ENCODE results near the gene SPEG.

SPEG gene

GRCh38 chr2:219439506-219439905 is 4.9 kb downstream of the SPEG start:
- H3K9ac ChIP-seq (ENCODE audit: low read length) = no peak overlapping the region
- H3K4me3 ChIP-seq (ENCODE audit: low read length) = no peak overlapping the region
- no peaks in the 10 kb centered on the region for H3K36me3 ChIP-seq (ENCODE audit: control insufficient read depth, insufficient read depth, low read length, severe bottlenecking)
- H3K4me1 ChIP-seq (ENCODE audit: control insufficient read depth, insufficient read depth, low read length) = peaks cover 8% of the 10 kb centered on the region
- DNase-seq (ENCODE audit: low read depth) = no peak
- H3K27me3 ChIP-seq (replicated peaks; ENCODE audit: control insufficient read depth, insufficient read depth, low read length) = peaks cover 6% of the 10 kb centered on the region
- H3K9me3 ChIP-seq (ENCODE audit: control insufficient read depth, low read length) = no peaks in the 10 kb centered on the region

DNA sequence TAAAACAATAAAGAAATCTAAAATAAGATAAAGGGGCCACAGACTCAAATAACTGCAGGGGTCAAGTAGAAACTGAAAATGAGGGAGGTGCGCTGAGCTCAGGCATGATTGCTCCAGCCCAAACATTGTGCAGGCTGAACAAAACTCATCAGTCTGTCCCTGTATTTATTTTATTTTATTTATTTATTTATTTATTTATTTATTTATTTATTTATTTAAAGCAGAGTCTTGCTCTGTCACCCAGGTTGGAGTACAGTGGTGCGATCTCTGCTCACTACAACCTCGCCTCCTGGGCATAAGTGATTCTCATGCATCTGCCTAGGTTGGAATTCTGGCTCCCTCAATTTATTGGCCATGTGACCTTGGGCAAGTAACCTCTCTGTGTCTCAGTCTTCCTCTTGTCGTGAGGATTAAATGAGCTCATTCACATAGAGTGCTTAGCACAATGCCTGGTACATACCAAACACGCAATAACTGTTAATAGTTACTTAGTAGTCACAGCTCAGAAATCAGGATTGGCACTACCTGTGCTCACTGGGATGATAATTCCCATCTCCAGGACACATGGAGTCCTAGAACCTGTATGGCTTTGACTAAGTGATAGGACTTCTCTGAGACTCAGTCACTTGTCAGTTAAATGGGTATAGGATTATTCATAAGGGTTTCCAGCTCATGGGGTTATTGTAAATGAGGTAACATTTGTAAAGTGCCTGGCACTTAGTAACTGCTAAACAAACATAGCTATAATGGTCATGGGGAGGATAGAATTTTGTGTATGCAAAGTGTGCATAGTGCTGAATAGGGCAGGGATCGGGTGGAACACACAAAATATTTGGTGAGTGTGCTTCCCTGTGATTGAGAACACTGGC is 6.0 kb downstream of the SPEG start:
- peaks cover 2% of the 10 kb centered on the region for H3K27me3 ChIP-seq (replicated peaks; ENCODE audit: control insufficient read depth, insufficient read depth, low read length)
- no peak overlapping the region for H3K4me3 ChIP-seq (ENCODE audit: low read length)

GRCh38 chr2:219441451-219442255 is 7.0 kb downstream of the SPEG start:
- Histone ChIP-seq H3K9ac (ENCODE audit: low read length) (peak overlapping the region; percentile 82), H3K27me3 (replicated peaks; ENCODE audit: control insufficient read depth, insufficient read depth, low read length) (no peaks in the 10 kb centered on the region), H3K4me1 (ENCODE audit: control insufficient read depth, insufficient read depth, low read length) (peaks cover 17% of the 10 kb centered on the region), H3K36me3 (ENCODE audit: control insufficient read depth, insufficient read depth, low read length, severe bottlenecking) (no peaks in the 10 kb centered on the region), H3K4me3 (ENCODE audit: low read length) (peak overlapping the region; percentile 78), H3K9me3 (ENCODE audit: control insufficient read depth, low read length) (no peaks in the 10 kb centered on the region)
- peak; percentile 83 for DNase-seq (ENCODE audit: low read depth)

More for the DNA sequence above, 6.0 kb downstream of the SPEG start:
- H3K9me3 ChIP-seq (ENCODE audit: control insufficient read depth, low read length) = no peaks in the 10 kb centered on the region
- H3K9ac ChIP-seq (ENCODE audit: low read length) = no peak overlapping the region
- DNase-seq (ENCODE audit: low read depth) = peak; percentile 32
- H3K36me3 ChIP-seq (ENCODE audit: control insufficient read depth, insufficient read depth, low read length, severe bottlenecking) = no peaks in the 10 kb centered on the region
- H3K4me1 ChIP-seq (ENCODE audit: control insufficient read depth, insufficient read depth, low read length) = peaks cover 11% of the 10 kb centered on the region

DNA sequence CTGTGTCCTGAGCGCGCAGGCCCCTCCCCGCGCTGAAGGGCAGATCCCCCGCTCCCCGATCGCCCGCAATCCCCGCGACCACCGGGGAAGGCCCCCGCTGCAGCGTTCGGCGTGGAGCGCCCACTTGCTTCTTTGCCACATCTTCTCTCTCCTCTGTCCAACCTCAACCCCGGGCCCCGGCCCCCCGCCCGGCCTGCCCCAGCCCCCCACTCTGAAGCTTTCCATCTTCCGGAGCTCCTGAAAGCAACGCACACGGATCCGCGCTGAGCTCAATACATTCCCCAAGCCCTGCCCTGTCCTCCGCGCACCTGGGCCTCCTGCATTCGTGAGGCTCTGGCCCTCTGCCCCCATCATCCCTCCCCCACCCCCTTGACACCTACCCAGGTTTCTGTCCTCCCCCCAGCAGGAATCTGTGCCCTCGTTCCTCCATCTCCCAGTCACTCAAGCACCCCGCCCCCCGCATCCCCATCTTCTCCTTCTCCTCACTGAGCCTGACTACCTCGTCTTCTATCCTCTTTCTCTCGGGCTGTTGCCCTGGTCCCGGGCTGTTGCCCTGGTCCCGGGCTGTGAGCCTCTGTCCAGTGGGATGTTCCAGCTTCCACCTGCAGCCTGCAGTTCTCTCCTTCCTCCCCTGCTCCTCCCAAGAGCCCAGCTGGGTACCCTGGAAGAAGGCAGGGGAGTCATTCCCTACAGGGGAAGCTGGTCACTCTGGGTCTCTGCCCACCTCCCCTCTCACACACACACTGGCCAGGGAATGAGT is 7.8 kb downstream of the SPEG start:
- H3K9me3 ChIP-seq (ENCODE audit: control insufficient read depth, low read length) = no peaks in the 10 kb centered on the region
- peak overlapping the region; percentile 72 for H3K4me3 ChIP-seq (ENCODE audit: low read length)
- DNase-seq (ENCODE audit: low read depth) = peak; percentile 46
- H3K36me3 ChIP-seq (ENCODE audit: control insufficient read depth, insufficient read depth, low read length, severe bottlenecking) = no peaks in the 10 kb centered on the region
- H3K4me1 ChIP-seq (ENCODE audit: control insufficient read depth, insufficient read depth, low read length) = peaks cover 17% of the 10 kb centered on the region
- no peaks in the 10 kb centered on the region for H3K27me3 ChIP-seq (replicated peaks; ENCODE audit: control insufficient read depth, insufficient read depth, low read length)
- peak overlapping the region; percentile 70 for H3K9ac ChIP-seq (ENCODE audit: low read length)

- Histone ChIP-seq H3K4me3 (ENCODE audit: low read length) (peak overlapping the region; percentile 72), H3K36me3 (ENCODE audit: control insufficient read depth, insufficient read depth, low read length, severe bottlenecking) (no peaks in the 10 kb centered on the region), H3K9me3 (ENCODE audit: control insufficient read depth, low read length) (no peaks in the 10 kb centered on the region), H3K4me1 (ENCODE audit: control insufficient read depth, insufficient read depth, low read length) (peaks cover 17% of the 10 kb centered on the region), H3K27me3 (replicated peaks; ENCODE audit: control insufficient read depth, insufficient read depth, low read length) (no peaks in the 10 kb centered on the region), H3K9ac (ENCODE audit: low read length) (no peak overlapping the region)
- no peak for DNase-seq (ENCODE audit: low read depth)
These were observed 8.5 kb downstream of the SPEG start for GRCh38 chr2:219443016-219443696.

GRCh38 chr2:219443697-219444023 is 9.0 kb downstream of the SPEG start:
- H3K9me3 ChIP-seq (ENCODE audit: control insufficient read depth, low read length) = no peaks in the 10 kb centered on the region
- peaks cover 17% of the 10 kb centered on the region for H3K4me1 ChIP-seq (ENCODE audit: control insufficient read depth, insufficient read depth, low read length)
- H3K9ac ChIP-seq (ENCODE audit: low read length) = no peak overlapping the region
- no peak for DNase-seq (ENCODE audit: low read depth)
- no peaks in the 10 kb centered on the region for H3K36me3 ChIP-seq (ENCODE audit: control insufficient read depth, insufficient read depth, low read length, severe bottlenecking)
- no peak overlapping the region for H3K4me3 ChIP-seq (ENCODE audit: low read length)
- no peaks in the 10 kb centered on the region for H3K27me3 ChIP-seq (replicated peaks; ENCODE audit: control insufficient read depth, insufficient read depth, low read length)

DNA sequence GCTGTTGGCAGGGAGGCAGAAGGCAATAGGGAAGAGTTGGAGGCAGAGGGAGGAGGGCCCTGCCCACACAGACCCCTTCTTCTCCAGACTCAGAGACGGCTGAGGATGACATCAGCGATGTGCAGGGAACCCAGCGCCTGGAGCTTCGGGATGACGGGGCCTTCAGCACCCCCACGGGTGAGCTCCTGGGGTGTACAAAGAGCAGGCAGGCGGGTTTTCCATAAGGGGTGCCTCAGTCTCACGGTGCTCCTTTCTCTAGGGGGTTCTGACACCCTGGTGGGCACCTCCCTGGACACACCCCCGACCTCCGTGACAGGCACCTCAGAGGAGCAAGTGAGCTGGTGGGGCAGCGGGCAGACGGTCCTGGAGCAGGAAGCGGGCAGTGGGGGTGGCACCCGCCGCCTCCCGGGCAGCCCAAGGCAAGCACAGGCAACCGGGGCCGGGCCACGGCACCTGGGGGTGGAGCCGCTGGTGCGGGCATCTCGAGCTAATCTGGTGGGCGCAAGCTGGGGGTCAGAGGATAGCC is 10.0 kb downstream of the SPEG start:
- Histone ChIP-seq H3K27me3 (replicated peaks; ENCODE audit: control insufficient read depth, insufficient read depth, low read length) (no peaks in the 10 kb centered on the region), H3K9me3 (ENCODE audit: control insufficient read depth, low read length) (no peaks in the 10 kb centered on the region), H3K36me3 (ENCODE audit: control insufficient read depth, insufficient read depth, low read length, severe bottlenecking) (no peaks in the 10 kb centered on the region), H3K4me3 (ENCODE audit: low read length) (no peak overlapping the region), H3K4me1 (ENCODE audit: control insufficient read depth, insufficient read depth, low read length) (peaks cover 17% of the 10 kb centered on the region), H3K9ac (ENCODE audit: low read length) (no peak overlapping the region)
- DNase-seq (ENCODE audit: low read depth) = no peak

DNA sequence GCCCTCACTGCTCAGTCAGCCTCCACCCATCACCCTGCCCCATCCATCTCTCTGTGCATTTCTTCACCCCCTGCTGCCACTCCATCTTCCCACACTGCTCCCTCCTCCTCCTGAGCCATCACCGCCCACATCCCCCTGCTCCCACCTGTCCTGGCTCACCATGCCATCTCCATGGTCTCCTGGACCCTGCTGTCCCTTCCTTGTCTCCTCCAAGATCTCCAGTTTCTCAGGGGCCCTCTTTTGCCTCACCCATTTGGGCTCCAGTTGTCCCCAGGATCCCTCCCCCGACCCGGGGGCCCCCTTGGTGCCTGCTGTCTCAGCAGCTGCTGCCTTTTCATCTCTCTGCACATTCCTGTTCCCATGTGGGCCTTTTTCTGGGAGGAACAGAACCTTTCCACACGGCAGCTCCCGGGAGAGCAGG is 10.6 kb downstream of the SPEG start:
- H3K4me1 ChIP-seq (ENCODE audit: control insufficient read depth, insufficient read depth, low read length) = peaks cover 17% of the 10 kb centered on the region

GRCh38 chr2:219446101-219446504 is 11.5 kb downstream of the SPEG start:
- peaks cover 14% of the 10 kb centered on the region for H3K4me1 ChIP-seq (ENCODE audit: control insufficient read depth, insufficient read depth, low read length)
- peak; percentile 70 for DNase-seq (ENCODE audit: low read depth)
- H3K9ac ChIP-seq (ENCODE audit: low read length) = peak overlapping the region; percentile 21
- no peak overlapping the region for H3K4me3 ChIP-seq (ENCODE audit: low read length)
- H3K36me3 ChIP-seq (ENCODE audit: control insufficient read depth, insufficient read depth, low read length, severe bottlenecking) = no peaks in the 10 kb centered on the region
- H3K9me3 ChIP-seq (ENCODE audit: control insufficient read depth, low read length) = no peaks in the 10 kb centered on the region
- no peaks in the 10 kb centered on the region for H3K27me3 ChIP-seq (replicated peaks; ENCODE audit: control insufficient read depth, insufficient read depth, low read length)

More for the DNA sequence above, 10.6 kb downstream of the SPEG start:
- no peaks in the 10 kb centered on the region for H3K36me3 ChIP-seq (ENCODE audit: control insufficient read depth, insufficient read depth, low read length, severe bottlenecking)
- H3K27me3 ChIP-seq (replicated peaks; ENCODE audit: control insufficient read depth, insufficient read depth, low read length) = no peaks in the 10 kb centered on the region
- no peak overlapping the region for H3K4me3 ChIP-seq (ENCODE audit: low read length)
- peak overlapping the region; percentile 19 for H3K9ac ChIP-seq (ENCODE audit: low read length)
- DNase-seq (ENCODE audit: low read depth) = no peak
- H3K9me3 ChIP-seq (ENCODE audit: control insufficient read depth, low read length) = no peaks in the 10 kb centered on the region

DNA sequence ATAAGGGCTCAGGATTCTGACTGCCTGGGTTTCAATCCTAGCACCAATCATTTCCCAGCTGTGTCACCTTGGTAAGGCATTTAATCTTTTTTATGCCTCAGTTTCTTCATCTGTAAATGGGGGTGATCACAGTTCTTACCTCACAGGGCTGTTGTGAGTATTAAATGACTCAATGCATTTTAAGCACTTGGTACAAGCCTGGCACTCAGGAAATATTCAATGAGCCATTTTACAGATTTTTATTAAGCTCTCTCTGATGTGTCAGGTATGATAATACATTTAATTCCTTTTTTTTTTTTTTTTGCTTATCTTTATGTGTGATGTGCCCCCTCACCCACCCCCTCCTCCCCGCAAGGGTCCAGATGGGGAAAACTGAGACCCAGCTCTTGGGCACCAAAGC is 12.0 kb downstream of the SPEG start:
- no peaks in the 10 kb centered on the region for H3K9me3 ChIP-seq (ENCODE audit: control insufficient read depth, low read length)
- DNase-seq (ENCODE audit: low read depth) = no peak
- H3K4me3 ChIP-seq (ENCODE audit: low read length) = no peak overlapping the region
- H3K9ac ChIP-seq (ENCODE audit: low read length) = peak overlapping the region; percentile 14
- peaks cover 12% of the 10 kb centered on the region for H3K4me1 ChIP-seq (ENCODE audit: control insufficient read depth, insufficient read depth, low read length)
- no peaks in the 10 kb centered on the region for H3K36me3 ChIP-seq (ENCODE audit: control insufficient read depth, insufficient read depth, low read length, severe bottlenecking)
- H3K27me3 ChIP-seq (replicated peaks; ENCODE audit: control insufficient read depth, insufficient read depth, low read length) = no peaks in the 10 kb centered on the region
